Colonic mucosa (tissue), 4 donors: Measurements from ENCODE around the gene RFX1. TPM values are rescaled to one million over a fixed set of nuclear protein-coding genes. Genes with fewer than 3 reads are reported as not detected.

ENCODE experiments used
- DNase-seq: peaks from one replicate; pipeline ENCODE4 v3.0.0-alpha.2; 2020
- H3K27ac ChIP-seq: fragments of 200-600 bp; one replicate; pipeline ENCODE4 v1.8.0; 2021
- H3K27me3 ChIP-seq: fragments of 200-600 bp; one replicate; pipeline ENCODE4 v1.8.0; 2021
- H3K36me3 ChIP-seq: fragments of 200-600 bp; one replicate; pipeline ENCODE4 v1.8.0; 2021
- H3K4me1 ChIP-seq: fragments of 200-600 bp; one replicate; pipeline ENCODE4 v1.8.0; 2021; ENCODE audit warnings: mild to moderate bottlenecking
- H3K4me3 ChIP-seq: fragments of 200-600 bp; one replicate; pipeline ENCODE4 v1.8.0; 2021
- H3K9ac ChIP-seq, 2 donors: one replicate each; pipeline ENCODE4 v1.7.0; 2013; ENCODE audit warnings: control low read depth in 2 of 2, low read depth in 2 of 2, low read length in 2 of 2
- H3K9me3 ChIP-seq: fragments of 200-600 bp; one replicate; pipeline ENCODE4 v1.8.0; 2021
- intact Hi-C: fragments of 100-400 bp; cut with DNase I; formaldehyde crosslinking; loops from one replicate; pipeline ENCODE4 v1.14.1; 2022
- total RNA-seq, 2 donors: library from RNA; stranded (reverse); fragmentation: NEBNext Ultra II Directional in 1 of 2; extraction: Animal tissue kit (Norgen Biotek cat#: 25700) in 1 of 2; gene quantifications; one replicate each; pipeline ENCODE4 v1.2.1, GENCODE V29; 2021
- TF ChIP-seq, protein P1 (sequence below): fragments of 200-600 bp; IDR thresholded peaks from one replicate; pipeline ENCODE4 v1.8.0; 2022; ENCODE audit warnings: antibody characterized with exemption, mild to moderate bottlenecking
- donor health status: healthy.
- donor health status: DM: no; HTN: no; CAD: no.
- donor health status: DM: no; HTN: no; CAD: no.

Gene RFX1
- 10 to 100 TPM; 13.1 to 20.9 TPM for total RNA-seq

DNA sequence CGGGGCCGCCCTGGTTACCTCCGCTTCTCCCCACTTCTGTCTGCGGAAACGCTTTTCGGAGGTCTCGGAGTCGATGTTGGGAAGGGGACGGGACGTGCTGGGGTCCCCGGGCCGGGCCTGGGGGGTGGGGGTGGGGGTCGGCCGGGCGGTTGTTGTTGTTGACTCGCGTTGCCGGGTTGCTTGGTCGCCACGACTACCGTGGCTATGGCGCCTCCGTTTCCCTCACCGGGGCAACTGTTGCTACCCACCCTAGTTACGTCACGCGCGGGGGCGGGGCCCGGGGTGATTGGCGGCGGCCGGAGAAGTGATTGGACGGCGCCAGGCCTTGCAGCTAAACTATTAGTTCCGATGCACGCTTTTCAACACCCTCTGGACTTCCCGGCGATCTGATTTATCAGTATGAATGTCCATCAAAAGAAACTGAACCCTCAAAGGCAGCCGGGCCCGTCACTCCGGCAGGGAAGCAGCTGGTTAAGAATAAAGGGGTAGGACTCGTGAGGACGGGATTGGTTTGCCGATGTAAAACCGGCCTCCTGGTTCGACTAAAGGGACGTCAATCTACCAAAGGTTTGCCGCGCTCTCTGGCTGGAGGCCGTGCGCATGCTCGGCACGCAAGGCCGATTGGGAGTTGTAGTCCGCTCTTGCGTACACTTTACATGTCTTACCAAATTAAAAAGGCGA lies at the start of gene RFX1:
TSS of gene RFX1 (minus strand) at position 236 of the 681 bp plus-strand sequence. CDS start 12,477 bp downstream, outside the sequence.
- TF ChIP-seq, protein P1, sequence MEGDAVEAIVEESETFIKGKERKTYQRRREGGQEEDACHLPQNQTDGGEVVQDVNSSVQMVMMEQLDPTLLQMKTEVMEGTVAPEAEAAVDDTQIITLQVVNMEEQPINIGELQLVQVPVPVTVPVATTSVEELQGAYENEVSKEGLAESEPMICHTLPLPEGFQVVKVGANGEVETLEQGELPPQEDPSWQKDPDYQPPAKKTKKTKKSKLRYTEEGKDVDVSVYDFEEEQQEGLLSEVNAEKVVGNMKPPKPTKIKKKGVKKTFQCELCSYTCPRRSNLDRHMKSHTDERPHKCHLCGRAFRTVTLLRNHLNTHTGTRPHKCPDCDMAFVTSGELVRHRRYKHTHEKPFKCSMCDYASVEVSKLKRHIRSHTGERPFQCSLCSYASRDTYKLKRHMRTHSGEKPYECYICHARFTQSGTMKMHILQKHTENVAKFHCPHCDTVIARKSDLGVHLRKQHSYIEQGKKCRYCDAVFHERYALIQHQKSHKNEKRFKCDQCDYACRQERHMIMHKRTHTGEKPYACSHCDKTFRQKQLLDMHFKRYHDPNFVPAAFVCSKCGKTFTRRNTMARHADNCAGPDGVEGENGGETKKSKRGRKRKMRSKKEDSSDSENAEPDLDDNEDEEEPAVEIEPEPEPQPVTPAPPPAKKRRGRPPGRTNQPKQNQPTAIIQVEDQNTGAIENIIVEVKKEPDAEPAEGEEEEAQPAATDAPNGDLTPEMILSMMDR, result no peak
- Histone ChIP-seq H3K4me1 (peaks cover 8% of the 10 kb centered on the region), H3K9me3 (no peaks in the 10 kb centered on the region), H3K9ac (peak within 1 kb of the TSS; percentile 94 to 98), H3K27me3 (no peaks in the 10 kb centered on the region), H3K36me3 (no peaks in the 10 kb centered on the region), H3K27ac (peak within 1 kb of the TSS; percentile 95), H3K4me3 (peak within 1 kb of the TSS; percentile 70)
- peak; percentile 100 for DNase-seq
- intact Hi-C loops, result no loop called here

DNA sequence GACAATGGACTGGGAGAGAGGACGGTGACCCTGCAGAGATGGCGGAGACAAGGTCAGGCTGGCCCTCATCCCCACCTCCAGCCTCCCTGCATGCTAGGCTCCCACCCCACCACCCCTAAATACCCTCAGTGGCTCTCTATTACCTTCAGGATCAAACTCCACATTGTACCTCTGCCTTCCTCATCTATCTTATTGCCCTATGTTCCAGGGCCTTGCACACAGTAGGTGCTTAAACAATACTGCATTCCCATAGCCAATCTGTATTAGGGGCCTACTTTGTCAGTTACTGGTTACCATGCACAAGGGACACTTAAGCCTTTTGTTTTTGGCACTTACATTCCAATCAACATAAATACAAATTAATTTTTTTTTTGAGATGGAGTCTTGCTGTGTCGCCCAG lies 49.3 kb upstream of the RFX1 start:
- intact Hi-C loops, result no loop called here
- Histone ChIP-seq H3K9ac (no peak overlapping the region), H3K27me3 (peaks cover 4% of the 10 kb centered on the region), H3K4me1 (peaks cover 3% of the 10 kb centered on the region), H3K36me3 (no peaks in the 10 kb centered on the region), H3K4me3 (no peak overlapping the region), H3K9me3 (no peaks in the 10 kb centered on the region), H3K27ac (no peak overlapping the region)
- TF ChIP-seq, protein P1, result no peak
- DNase-seq, result no peak

DNA sequence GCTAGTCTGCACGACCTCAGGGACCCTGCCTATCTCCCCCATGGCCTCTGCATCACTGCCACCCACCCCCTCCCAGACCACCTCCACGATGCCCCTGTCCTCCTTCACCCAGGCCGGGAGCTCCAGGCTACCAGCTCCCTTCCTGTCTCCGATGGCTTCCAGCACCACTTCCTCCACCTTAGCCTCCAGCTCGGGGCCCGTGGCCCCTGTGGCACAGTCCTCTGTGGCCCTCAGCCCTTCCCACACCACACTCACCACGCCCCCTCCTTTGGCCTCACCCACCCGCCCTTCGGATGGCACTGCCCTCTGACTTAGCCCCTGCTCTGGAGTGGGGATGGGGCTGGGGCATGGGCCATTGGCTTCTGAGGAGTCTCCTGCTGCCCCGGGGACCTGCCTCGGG lies 48.6 kb upstream of the RFX1 start:
- intact Hi-C loops, result no loop called here

DNA sequence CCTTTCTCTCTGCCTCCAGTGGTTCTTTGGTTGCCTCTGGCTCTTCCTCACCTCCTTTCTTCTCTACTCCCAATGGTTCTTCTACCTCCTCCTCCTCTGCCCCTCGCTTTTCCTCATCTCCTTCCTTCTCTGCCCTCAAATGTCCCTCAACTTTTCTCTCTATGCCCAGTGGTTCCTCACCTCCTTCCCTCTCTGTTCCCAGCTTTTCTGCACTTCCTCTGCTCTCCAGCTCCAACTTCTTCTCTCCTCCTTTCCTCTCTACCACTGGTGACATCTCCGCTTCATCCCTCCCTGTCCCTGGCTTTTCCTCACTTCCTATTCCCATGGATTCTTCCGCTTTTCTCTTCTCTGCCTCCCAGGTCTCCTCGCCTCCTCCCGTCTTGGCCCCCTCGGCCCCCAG lies 48.0 kb upstream of the RFX1 start:
- no peak overlapping the region for H3K4me3 ChIP-seq
- H3K4me1 ChIP-seq, result peaks cover 3% of the 10 kb centered on the region
- DNase-seq, result no peak
- H3K27ac ChIP-seq, result no peak overlapping the region
- H3K9me3 ChIP-seq, result no peaks in the 10 kb centered on the region
- no peaks in the 10 kb centered on the region for H3K36me3 ChIP-seq
- no peak overlapping the region for H3K9ac ChIP-seq
- TF ChIP-seq, protein P1, result no peak
- intact Hi-C loops, result no loop called here
- H3K27me3 ChIP-seq, result no peaks in the 10 kb centered on the region

More for the DNA sequence above, 48.6 kb upstream of the RFX1 start:
- peaks cover 3% of the 10 kb centered on the region for H3K4me1 ChIP-seq
- no peaks in the 10 kb centered on the region for H3K9me3 ChIP-seq
- peaks cover 4% of the 10 kb centered on the region for H3K27me3 ChIP-seq
- TF ChIP-seq, protein P1, result no peak
- no peak overlapping the region for H3K27ac ChIP-seq
- H3K36me3 ChIP-seq, result no peaks in the 10 kb centered on the region
- H3K9ac ChIP-seq, result no peak overlapping the region
- DNase-seq, result no peak
- no peak overlapping the region for H3K4me3 ChIP-seq

DNA sequence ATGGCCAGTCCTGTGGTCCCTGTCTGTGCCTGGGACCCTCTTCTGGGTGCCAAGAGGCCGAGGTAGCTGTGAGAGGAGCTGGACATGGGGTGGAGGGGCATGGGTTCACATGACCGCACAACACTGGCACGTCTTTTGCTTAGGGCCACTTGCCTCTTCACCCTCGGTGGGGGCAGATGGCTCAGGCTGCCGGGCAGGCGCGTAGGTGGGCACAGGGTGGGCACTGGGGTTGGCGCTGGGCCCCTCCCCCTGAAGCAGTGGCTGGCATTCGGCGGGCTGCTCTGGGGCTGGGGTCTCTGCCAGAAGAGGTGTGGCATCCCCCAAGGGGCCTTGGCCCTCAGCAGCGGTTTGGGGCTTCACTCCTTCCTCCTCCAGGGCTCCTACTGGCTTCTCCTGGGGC lies 47.4 kb upstream of the RFX1 start:
- TF ChIP-seq, protein P1, result no peak
- Histone ChIP-seq H3K36me3 (no peaks in the 10 kb centered on the region), H3K9me3 (no peaks in the 10 kb centered on the region), H3K27ac (no peak overlapping the region), H3K4me3 (no peak overlapping the region), H3K27me3 (no peaks in the 10 kb centered on the region), H3K9ac (no peak overlapping the region), H3K4me1 (peaks cover 3% of the 10 kb centered on the region)
- intact Hi-C loops, result no loop called here
- no peak for DNase-seq
